HepG2 (cell line): ENCODE measurements around the gene KCTD19. TPM values are rescaled to one million over a fixed set of nuclear protein-coding genes. Genes with fewer than 3 reads are reported as not detected.

ENCODE experiments used
- ATAC-seq: fragments of 200-7000 bp; cut with Tn5 transposase; 3 replicates; pipeline ENCODE4 v1.9.1; 2020; ENCODE audit warnings: mild to moderate bottlenecking, moderate library complexity
- BruUV-seq: library from RNA; stranded (reverse); fragments of 400-500 nt; replicated peaks from 2 replicates; lab custom pipeline; 2021; lab: Mats Ljungman, UMichigan
- CTCF ChIA-PET: fragments of 300-600 bp; formaldehyde crosslinking; extraction: SDS; loops from one replicate; lab custom pipeline; 2021; ENCODE audit warnings: low total read pairs, inconsistent platforms, low intra/inter-chr PET ratio; lab: Yijun Ruan, JAX
- POLR2A ChIA-PET: fragments of 350-600 bp; sonication (Branson Sonifier 250); formaldehyde crosslinking; loops from one replicate; lab custom pipeline; 2020; ENCODE audit warnings: antibody characterized with exemption, inconsistent platforms; lab: Yijun Ruan, JAX
- DNase-seq: peaks from one replicate; pipeline ENCODE4 v3.0.0-alpha.2; 2015; ENCODE audit warnings: low spot score
- FAIRE-seq: peaks from 3 replicates; lab custom pipeline; 2011; peaks lifted over from hg19 to GRCh38; lab: Jason Lieb, UNC
- H2AFZ ChIP-seq: one replicate; pipeline ENCODE4 v1.6.1; 2011; ENCODE audit warnings: low read length, inconsistent platforms
- H3K27ac ChIP-seq: fragments of 300-600 bp; 3 replicates; pipeline ENCODE4 v1.8.0; 2011; ENCODE audit warnings: mixed run types, mild to moderate bottlenecking, mixed read lengths, low read length, inconsistent platforms; ENCODE audit not compliant: insufficient read depth; ENCODE audit errors: extremely low read length
- H3K27me3 ChIP-seq, 2 experiments: fragments of 200-600 bp in 1 of 2; 2 replicates in 1 of 2; 3 replicates in 1 of 2; pipeline versions ENCODE4 v1.6.0 to v1.8.0; 2011; ENCODE audit warnings: low read length in 2 of 2, mild to moderate bottlenecking in 2 of 2, moderate library complexity in 2 of 2, inconsistent platforms in 1 of 2; ENCODE audit not compliant: insufficient read depth in 2 of 2, control insufficient read depth in 1 of 2
- H3K36me3 ChIP-seq, 2 experiments: fragments of 200-600 bp in 1 of 2; replicated peaks in 1 of 2; 2 replicates in 1 of 2; 3 replicates in 1 of 2; pipeline versions ENCODE4 v1.5.1 to v1.8.0; 2011; ENCODE audit warnings: low read length in 2 of 2, inconsistent platforms in 1 of 2; ENCODE audit not compliant: insufficient read depth in 2 of 2, control insufficient read depth in 1 of 2
- H3K4me1 ChIP-seq: 2 replicates; pipeline ENCODE4 v1.5.1; 2012; ENCODE audit warnings: low read length, inconsistent platforms; ENCODE audit not compliant: insufficient read depth
- H3K4me2 ChIP-seq: 2 replicates; pipeline ENCODE4 v1.6.0; 2011; ENCODE audit warnings: low read depth, low read length, inconsistent platforms
- H3K4me3 ChIP-seq, 3 experiments: fragments of 200-600 bp in 1 of 3; sonication (generic), shearing (Covaris generic) in 1 of 3; replicated peaks in 1 of 3; 2 replicates each; pipeline ENCODE4 v1.5.1; 2011 to 2016; ENCODE audit warnings: low read length in 3 of 3, inconsistent platforms in 2 of 3, low read depth in 2 of 3, mild to moderate bottlenecking in 2 of 3, control low read depth in 1 of 3, mixed read lengths in 1 of 3; ENCODE audit not compliant: insufficient read depth in 1 of 3
- H3K79me2 ChIP-seq: one replicate; pipeline ENCODE4 v1.6.1; 2011; ENCODE audit warnings: low read length, inconsistent platforms; ENCODE audit not compliant: insufficient read depth
- H3K9ac ChIP-seq: 2 replicates; pipeline ENCODE4 v1.6.0; 2011; ENCODE audit warnings: mild to moderate bottlenecking, low read depth, low read length, inconsistent platforms; ENCODE audit not compliant: insufficient read depth
- H3K9me3 ChIP-seq: 2 replicates; pipeline ENCODE4 v1.5.1; 2012; ENCODE audit warnings: mild to moderate bottlenecking, low read length
- H4K20me1 ChIP-seq: 2 replicates; pipeline ENCODE4 v1.6.0; 2011; ENCODE audit warnings: inconsistent platforms, mild to moderate bottlenecking, low read length, moderate library complexity; ENCODE audit not compliant: insufficient read depth
- CENPX ChIP-seq: sonication (generic); formaldehyde crosslinking; IDR thresholded peaks from 2 replicates; pipeline ENCODE4 v1.9.0; 2021; ENCODE audit warnings: mild to moderate bottlenecking, missing genetic modification reagents, moderate library complexity
- FOXP4 ChIP-seq: sonication (generic); formaldehyde crosslinking; IDR thresholded peaks from 2 replicates; pipeline ENCODE4 v1.4.0; 2020; ENCODE audit warnings: missing genetic modification reagents
- HHEX ChIP-seq: IDR thresholded peaks from 2 replicates; pipeline ENCODE4 v1.6.1; 2016; ENCODE audit warnings: control low read depth
- HIVEP1 ChIP-seq: sonication (generic); formaldehyde crosslinking; IDR thresholded peaks from 2 replicates; pipeline ENCODE4 v1.4.0; 2020; ENCODE audit warnings: mild to moderate bottlenecking, missing genetic modification reagents
- HMGA1 ChIP-seq: sonication (generic); formaldehyde crosslinking; conservative IDR thresholded peaks from 2 replicates; pipeline ENCODE4 v1.4.0; 2020; ENCODE audit warnings: missing genetic modification reagents
- IRF2 ChIP-seq: IDR thresholded peaks from 2 replicates; pipeline ENCODE4 v1.6.1; 2018; ENCODE audit warnings: missing genetic modification reagents, missing compliant biosample characterization
- MAFF ChIP-seq: IDR thresholded peaks from 2 replicates; pipeline ENCODE4 v1.6.1; 2011; ENCODE audit warnings: low read depth, low read length, improper control_type of control experiment
- POGK ChIP-seq: sonication (generic); formaldehyde crosslinking; conservative IDR thresholded peaks from 2 replicates; pipeline ENCODE4 v1.8.0; 2022; ENCODE audit warnings: mild to moderate bottlenecking, moderate library complexity, missing genetic modification reagents
- REL ChIP-seq: sonication (generic); formaldehyde crosslinking; conservative IDR thresholded peaks from 2 replicates; pipeline ENCODE4 v1.8.0; 2022; ENCODE audit warnings: mild to moderate bottlenecking, missing genetic modification reagents, moderate library complexity
- SETDB1 ChIP-seq: sonication (generic); formaldehyde crosslinking; IDR thresholded peaks from 2 replicates; pipeline ENCODE4 v1.5.1; 2020; ENCODE audit warnings: missing genetic modification reagents, mild to moderate bottlenecking, borderline replicate concordance
- SNAI1 ChIP-seq: sonication (generic); formaldehyde crosslinking; IDR thresholded peaks from 2 replicates; pipeline ENCODE4 v1.5.0; 2020; ENCODE audit warnings: mild to moderate bottlenecking, missing genetic modification reagents, borderline replicate concordance
- TFDP2 ChIP-seq: sonication (generic); formaldehyde crosslinking; IDR thresholded peaks from 2 replicates; pipeline ENCODE4 v1.4.0; 2020; ENCODE audit warnings: missing genetic modification reagents
- TFE3 ChIP-seq: IDR thresholded peaks from 2 replicates; pipeline ENCODE4 v1.6.1; 2016
- ZNF234 ChIP-seq: sonication (generic); formaldehyde crosslinking; conservative IDR thresholded peaks from 2 replicates; pipeline ENCODE4 v1.5.1; 2020; ENCODE audit warnings: mild to moderate bottlenecking, missing genetic modification reagents
- ZNF382 ChIP-seq: sonication (generic); formaldehyde crosslinking; IDR thresholded peaks from 2 replicates; pipeline ENCODE4 v1.5.0; 2020; ENCODE audit warnings: missing genetic modification reagents, mild to moderate bottlenecking, borderline replicate concordance
- ZNF564 ChIP-seq: sonication (generic); formaldehyde crosslinking; IDR thresholded peaks from 2 replicates; pipeline ENCODE4 v1.8.1; 2023; ENCODE audit warnings: mild to moderate bottlenecking, missing genetic modification reagents
- ZNF589 ChIP-seq: sonication (generic); formaldehyde crosslinking; conservative IDR thresholded peaks from 2 replicates; pipeline ENCODE4 v1.8.0; 2022; ENCODE audit warnings: mild to moderate bottlenecking, moderate library complexity, missing genetic modification reagents
- ZNF781 ChIP-seq: sonication (generic); formaldehyde crosslinking; IDR thresholded peaks from 2 replicates; pipeline ENCODE4 v1.5.1; 2020; ENCODE audit warnings: borderline replicate concordance, mild to moderate bottlenecking, missing genetic modification reagents; ENCODE audit errors: not compliant biosample characterization
- ZSCAN22 ChIP-seq: sonication (generic); formaldehyde crosslinking; IDR thresholded peaks from 2 replicates; pipeline ENCODE4 v1.4.0; 2020; ENCODE audit warnings: mild to moderate bottlenecking, missing genetic modification reagents
- WGBS: methylation state at CpG from one replicate; pipeline ENCODE4 v1.1.6; 2017; ENCODE audit warnings: low lambda C conversion rate; 5-methylcytosine and 5-hydroxymethylcytosine counted together
- in situ Hi-C: cut with HindIII; loops from 2 replicates; pipeline ENCODE4 v1.10.0; 2017; ENCODE audit warnings: low pct_unique_long_range_greater_than_20kb; ENCODE audit not compliant: extremely low pct_ligation_motif_present
- intact Hi-C: fragments of 100-400 bp; cut with micrococcal nuclease; formaldehyde crosslinking; loops from one replicate; pipeline ENCODE4 v1.10.0; 2022; ENCODE audit not compliant: unreplicated experiment
- polyA plus RNA-seq, 8 experiments: library from polyadenylated mRNA; depleted of rRNA in 3 of 8; stranded (reverse) in 7 of 8; unstranded in 1 of 8; fragments of >200 nt; fragmentation: Illumina TruSeq in 4 of 8; extraction: Trizol in 4 of 8; gene quantifications; 2 replicates each; pipeline versions ENCODE4 v1.2.1 to v1.2.3, GENCODE V29; 2011 to 2016; ENCODE audit warnings: low read depth in 4 of 8, missing spikeins in 1 of 8, mixed read lengths in 1 of 8; ENCODE audit not compliant: insufficient read depth in 1 of 8
- total RNA-seq, 5 experiments: library from RNA; depleted of rRNA; stranded (reverse); fragments of >200 nt; fragmentation: Illumina TruSeq; extraction: Trizol; gene quantifications; 2 replicates each; pipeline ENCODE4 v1.2.3, GENCODE V29; 2016; ENCODE audit warnings: low read depth in 1 of 5

The KCTD19 gene
- total and polyA plus RNA-seq, 2 of the 13 experiments (the other 11 are each of a cell fraction or from before 2014, with no cell fraction given), result not detected

GRCh38 chr16:67291461-67291860, 35.1 kb downstream of the KCTD19 start:
- no peak for ATAC-seq
- Histone ChIP-seq H3K27ac (no peak overlapping the region), H3K9me3 (no peaks in the 10 kb centered on the region), H4K20me1 (no peaks in the 10 kb centered on the region), H3K27me3 (peaks cover 0 to 26% of the 10 kb centered on the region in 2 experiments; a peak in 3 of 5 replicates), H3K4me3 (no peak overlapping the region), H3K36me3 (no peaks in the 10 kb centered on the region), H3K79me2 (no peaks in the 10 kb centered on the region), H3K4me1 (no peaks in the 10 kb centered on the region), H2AFZ (no peak overlapping the region), H3K9ac (no peak overlapping the region), H3K4me2 (no peak overlapping the region)
- FAIRE-seq, result no peak
- WGBS, result 44% methylated on average over 7 of the region's 7 CpGs
- in situ Hi-C loops (no loop called here), intact Hi-C loops (no loop called here)
- ChIA-PET CTCF (no interaction called here), POLR2A (no interaction called here)
- no peak for DNase-seq
- no TSS peak for BruUV-seq
- TF ChIP-seq REL (CRISPR knock-in tag) (no peak), ZNF382 (CRISPR knock-in tag) (no peak), HHEX (no peak), HIVEP1 (CRISPR knock-in tag) (no peak), SETDB1 (CRISPR knock-in tag) (no peak), MAFF (no peak), HMGA1 (CRISPR knock-in tag) (no peak), CENPX (CRISPR knock-in tag) (no peak), SNAI1 (CRISPR knock-in tag) (no peak), TFE3 (CRISPR knock-in tag) (no peak), ZNF781 (no peak), ZSCAN22 (CRISPR knock-in tag) (no peak), ZNF589 (CRISPR knock-in tag) (no peak), POGK (CRISPR knock-in tag) (no peak), TFDP2 (CRISPR knock-in tag) (no peak), ZNF564 (CRISPR knock-in tag) (no peak), ZNF234 (CRISPR knock-in tag) (no peak), FOXP4 (no peak), IRF2 (no peak)
